LNCaP clone FGC (cell line): Measurements from ENCODE around the gene C1QTNF8.
"Not testable (repeated sequence)": the region's sequence is repeated elsewhere in the genome, so short reads cannot be mapped to it uniquely, and the experiment has no call there.

ENCODE experiments used
- DNase-seq: peaks from one replicate; pipeline ENCODE4 v3.0.0-alpha.2; 2011; ENCODE audit warnings: low read depth
- H3K4me3 ChIP-seq: 2 replicates; pipeline ENCODE4 v1.5.1; 2011; ENCODE audit warnings: mild to moderate bottlenecking, low read depth, low read length, control low read depth
- TF ChIP-seq, protein P1 (sequence below): IDR thresholded peaks from 2 replicates; pipeline ENCODE4 v1.5.1; 2012; ENCODE audit warnings: mild to moderate bottlenecking; ENCODE audit not compliant: control insufficient read depth, insufficient read depth; ENCODE audit errors: extremely low read depth

C1QTNF8 gene

DNA sequence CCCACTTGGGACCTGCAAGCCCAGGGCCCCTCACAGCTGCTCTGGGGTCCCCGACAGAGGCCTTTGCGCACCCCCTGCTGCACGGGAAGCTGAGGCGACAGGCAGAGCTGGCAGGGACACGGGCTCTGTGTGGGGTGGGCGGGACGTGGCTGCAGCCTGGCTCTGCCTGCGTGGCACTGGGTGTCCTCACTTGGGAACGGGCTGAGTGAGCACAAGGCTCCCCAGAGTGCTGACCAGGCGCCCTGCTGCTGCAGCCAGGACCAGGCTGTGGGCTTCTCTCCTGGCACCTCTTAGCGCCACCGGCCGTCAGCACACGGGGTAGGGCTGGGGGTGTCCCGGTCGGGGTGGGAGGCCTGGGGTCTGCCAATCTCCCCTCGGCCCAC, 6.6 kb downstream of the C1QTNF8 start:
- no peak for DNase-seq
- TF ChIP-seq, protein P1, sequence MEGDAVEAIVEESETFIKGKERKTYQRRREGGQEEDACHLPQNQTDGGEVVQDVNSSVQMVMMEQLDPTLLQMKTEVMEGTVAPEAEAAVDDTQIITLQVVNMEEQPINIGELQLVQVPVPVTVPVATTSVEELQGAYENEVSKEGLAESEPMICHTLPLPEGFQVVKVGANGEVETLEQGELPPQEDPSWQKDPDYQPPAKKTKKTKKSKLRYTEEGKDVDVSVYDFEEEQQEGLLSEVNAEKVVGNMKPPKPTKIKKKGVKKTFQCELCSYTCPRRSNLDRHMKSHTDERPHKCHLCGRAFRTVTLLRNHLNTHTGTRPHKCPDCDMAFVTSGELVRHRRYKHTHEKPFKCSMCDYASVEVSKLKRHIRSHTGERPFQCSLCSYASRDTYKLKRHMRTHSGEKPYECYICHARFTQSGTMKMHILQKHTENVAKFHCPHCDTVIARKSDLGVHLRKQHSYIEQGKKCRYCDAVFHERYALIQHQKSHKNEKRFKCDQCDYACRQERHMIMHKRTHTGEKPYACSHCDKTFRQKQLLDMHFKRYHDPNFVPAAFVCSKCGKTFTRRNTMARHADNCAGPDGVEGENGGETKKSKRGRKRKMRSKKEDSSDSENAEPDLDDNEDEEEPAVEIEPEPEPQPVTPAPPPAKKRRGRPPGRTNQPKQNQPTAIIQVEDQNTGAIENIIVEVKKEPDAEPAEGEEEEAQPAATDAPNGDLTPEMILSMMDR: no peak
- H3K4me3 ChIP-seq: no peak overlapping the region

DNA sequence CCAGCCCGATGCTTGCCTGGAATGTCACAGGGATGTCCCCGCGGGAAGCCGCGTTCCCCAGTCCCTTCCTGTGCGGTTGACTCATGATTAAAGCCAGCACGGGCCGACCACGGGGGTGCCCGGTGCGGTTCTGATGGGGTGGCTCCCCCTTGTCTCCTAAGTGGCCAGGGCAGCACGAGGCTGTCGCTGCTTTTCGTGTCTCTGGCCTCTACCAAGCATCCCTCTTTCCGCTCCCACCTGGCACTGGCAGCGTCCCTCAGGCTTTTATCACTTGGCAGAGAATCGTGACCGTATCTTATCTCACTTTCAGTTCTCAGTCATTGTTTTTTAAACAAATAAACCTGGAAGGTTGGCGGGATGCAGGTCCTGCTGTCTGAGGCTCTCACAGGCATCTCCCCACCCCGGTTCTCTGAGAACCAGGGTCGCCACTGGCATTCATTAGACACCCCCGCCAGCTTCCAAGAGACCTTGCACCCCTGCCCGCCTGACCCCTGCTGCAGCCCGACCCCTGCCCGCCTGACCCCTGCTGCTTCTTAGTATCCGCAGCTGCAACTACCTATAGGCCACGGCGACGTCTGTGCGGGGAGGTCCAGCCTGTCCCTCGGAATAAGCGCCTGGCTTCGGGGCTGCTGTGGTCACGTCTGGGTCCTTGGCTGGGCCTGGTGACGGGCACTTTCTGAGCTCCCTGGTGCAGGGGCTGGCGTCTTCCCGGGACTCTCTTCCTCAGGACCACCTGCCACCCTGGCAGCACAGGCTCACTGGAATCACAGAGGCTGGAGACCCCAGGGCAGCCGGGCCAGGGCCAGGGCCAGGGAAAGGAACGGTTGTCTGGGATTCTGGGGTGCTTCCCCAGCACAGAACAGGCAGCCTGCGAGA, 7.5 kb downstream of the C1QTNF8 start:
- TF ChIP-seq, protein P1: no peak
- DNase-seq: no peak
- no peak overlapping the region for H3K4me3 ChIP-seq

DNA sequence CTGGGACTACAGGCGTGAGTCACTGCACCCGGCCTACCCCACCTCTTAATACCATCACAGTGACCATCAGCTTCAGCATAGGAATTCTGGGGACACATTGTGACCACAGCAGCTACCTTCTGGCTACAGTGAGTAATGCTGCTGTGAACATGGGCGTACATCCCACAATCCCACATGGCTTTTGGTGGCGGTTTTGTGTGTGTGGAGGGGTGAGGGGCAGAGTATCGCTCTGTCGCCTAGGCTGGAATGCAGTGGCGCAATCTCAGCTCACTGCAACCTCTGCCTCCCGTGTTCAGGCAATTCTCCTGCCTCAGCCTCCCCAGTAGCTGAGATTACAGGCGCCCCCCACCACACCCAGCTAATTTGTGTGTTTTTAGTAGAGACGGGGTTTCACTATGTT, 9.6 kb downstream of the C1QTNF8 start:
- not testable (repeated sequence) for H3K4me3 ChIP-seq, DNase-seq

DNA sequence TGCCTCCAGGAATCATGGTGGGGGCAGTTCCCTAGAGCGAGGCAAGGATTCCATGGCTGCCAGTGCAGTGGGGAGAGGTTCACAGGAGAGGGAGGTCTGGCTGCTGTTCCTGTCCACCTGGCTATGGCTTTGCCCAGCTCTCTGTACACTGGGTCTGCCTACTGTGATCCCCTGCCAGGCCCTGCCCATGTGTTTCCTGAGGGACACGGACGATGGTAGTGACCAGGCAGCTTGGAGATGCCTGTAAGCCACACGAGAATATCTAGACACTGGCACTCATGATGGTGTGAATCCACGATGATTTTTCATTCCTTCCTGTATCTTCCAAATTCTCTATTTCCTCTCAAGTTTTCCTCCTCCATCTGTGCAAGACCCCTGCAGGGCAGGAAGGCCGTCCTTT, 11.1 kb downstream of the C1QTNF8 start:
- no peak overlapping the region for H3K4me3 ChIP-seq
- TF ChIP-seq, protein P1: no peak
- DNase-seq: no peak

DNA sequence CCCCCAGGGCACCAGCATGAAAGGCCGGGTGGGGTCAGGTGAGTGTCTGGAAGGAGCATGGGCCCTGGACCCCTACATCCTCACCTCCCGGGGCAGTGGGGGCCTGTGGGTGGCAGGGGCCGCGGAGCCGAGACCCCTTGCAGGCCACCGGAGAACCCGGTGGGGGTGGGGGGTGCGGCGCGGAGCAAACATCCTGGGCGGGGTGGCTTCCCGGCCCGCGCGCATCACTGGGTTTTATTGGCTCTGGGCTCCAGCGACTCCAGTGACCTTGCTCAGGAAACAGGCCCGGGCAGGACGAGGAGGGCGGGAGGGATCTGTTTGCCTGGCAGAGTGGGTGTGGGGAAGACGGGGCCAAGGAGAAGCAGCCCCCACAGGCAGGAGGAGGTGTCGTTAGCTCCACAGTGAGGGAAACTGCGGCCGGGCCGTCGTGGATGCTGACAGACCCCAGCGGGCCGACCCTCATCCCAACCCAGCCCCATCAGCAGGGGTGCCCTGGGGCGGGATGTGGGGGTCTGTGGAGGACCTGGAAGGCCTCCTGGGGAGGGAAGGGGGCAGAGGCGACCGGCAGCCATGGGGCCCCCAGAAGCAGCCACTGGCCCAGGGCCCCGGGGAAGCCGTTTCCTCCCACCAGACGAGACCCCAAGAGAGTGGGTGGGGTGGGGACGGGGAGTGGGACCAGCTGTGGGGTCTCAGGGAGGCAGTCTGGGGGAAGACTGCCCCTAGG, 12.9 kb downstream of the C1QTNF8 start:
- no peak for DNase-seq
- H3K4me3 ChIP-seq: no peak overlapping the region
- TF ChIP-seq, protein P1: no peak

DNA sequence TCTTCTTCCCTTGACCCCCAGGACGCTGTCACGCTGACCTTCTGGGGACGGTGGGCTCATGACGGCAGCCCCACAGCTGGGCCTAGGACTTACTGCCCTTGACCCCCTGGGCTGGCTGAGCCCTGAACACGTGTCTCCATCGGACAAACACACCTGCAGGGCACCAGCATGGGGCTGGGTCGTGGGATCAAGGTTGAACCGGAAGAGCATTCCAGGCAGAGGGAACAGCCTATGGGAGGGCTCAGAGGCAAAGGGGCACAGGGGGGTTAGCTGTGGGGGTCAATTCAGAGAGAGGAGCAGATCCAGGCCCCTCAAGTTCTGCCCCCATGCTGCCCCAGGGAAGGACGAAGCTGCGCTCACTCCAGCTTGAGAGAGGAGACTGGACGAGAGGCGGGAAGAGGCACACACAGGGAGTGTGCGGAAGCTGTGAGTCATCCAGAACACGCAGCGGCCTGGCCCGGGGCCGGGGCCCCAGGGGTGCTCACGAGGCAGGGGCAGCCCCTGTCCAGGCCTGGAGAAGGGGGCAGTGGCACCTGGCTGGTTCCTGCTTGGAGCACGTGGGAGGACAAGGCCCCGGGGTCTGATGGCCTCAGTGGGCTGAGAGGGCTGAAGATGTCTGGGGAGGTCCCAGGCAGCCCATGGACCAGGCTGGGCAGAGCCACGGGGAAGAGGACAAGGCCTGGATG, 13.6 kb downstream of the C1QTNF8 start:
- TF ChIP-seq, protein P1: no peak
- no peak overlapping the region for H3K4me3 ChIP-seq

DNA sequence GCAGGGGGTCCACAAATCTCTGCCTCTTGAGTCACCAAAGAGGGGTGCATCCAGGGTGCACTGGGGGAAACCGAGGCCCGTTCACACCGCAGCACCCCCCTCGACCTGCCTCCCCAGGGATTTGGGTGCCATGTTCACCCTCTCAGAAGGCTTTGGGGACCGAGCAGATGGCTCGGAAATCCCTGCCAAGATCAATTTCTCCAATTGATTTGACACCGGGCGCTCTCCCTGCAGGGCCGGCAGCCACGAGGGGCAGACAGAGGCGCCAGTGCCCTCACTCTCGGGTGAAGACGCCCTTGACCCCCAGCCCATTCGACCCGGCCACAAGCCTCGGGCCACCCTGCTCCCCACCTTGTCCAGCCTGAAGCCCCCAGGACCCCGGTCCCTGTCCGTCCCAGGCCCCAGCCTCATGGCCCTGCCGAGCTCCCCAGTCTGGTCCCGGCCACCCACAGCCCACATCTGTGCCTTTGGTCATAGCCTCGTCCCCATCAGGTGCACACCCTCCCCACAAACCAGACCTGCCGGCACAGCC, 14.2 kb downstream of the C1QTNF8 start:
- TF ChIP-seq, protein P1: no peak
- no peak overlapping the region for H3K4me3 ChIP-seq
- no peak for DNase-seq

More for the DNA sequence above, 13.6 kb downstream of the C1QTNF8 start:
- DNase-seq: no peak
